Tibial nerve (tissue), 4 donors: Measurements from ENCODE around the gene GCFC2. TPM values are rescaled to one million over a fixed set of nuclear protein-coding genes. Genes with fewer than 3 reads are reported as not detected.

Experiments used
- DNase-seq, 2 donors: peaks; one replicate each; pipeline ENCODE4 v3.0.0-alpha.2; 2019; ENCODE audit warnings: low spot score in 2 of 2
- H3K27ac ChIP-seq, 4 donors: fragments of 200-600 bp; sonication (generic) in 3 of 4; one replicate each; pipeline ENCODE4 v1.5.1; 2017 to 2019; ENCODE audit warnings: mild to moderate bottlenecking in 1 of 4
- H3K27me3 ChIP-seq, 2 donors: fragments of 200-600 bp; sonication (generic) in 1 of 2; one replicate each; pipeline versions ENCODE4 v1.5.1 to v1.6.0; 2017 to 2019
- H3K36me3 ChIP-seq, 3 donors: fragments of 200-600 bp; sonication (generic); one replicate each; pipeline ENCODE4 v1.5.1; 2018 to 2019
- H3K4me1 ChIP-seq, 4 donors: fragments of 200-600 bp; sonication (generic) in 3 of 4; one replicate each; pipeline ENCODE4 v1.5.1; 2017 to 2019
- H3K4me3 ChIP-seq, 4 donors: fragments of 200-600 bp; sonication (generic) in 3 of 4; one replicate each; pipeline ENCODE4 v1.5.1; 2017 to 2019; ENCODE audit warnings: mild to moderate bottlenecking in 1 of 4, moderate library complexity in 1 of 4
- H3K9me3 ChIP-seq, 4 donors: fragments of 200-600 bp; sonication (generic) in 3 of 4; one replicate each; pipeline ENCODE4 v1.5.1; 2017 to 2019
- EP300 ChIP-seq, 2 donors: sonication (generic); formaldehyde crosslinking; IDR thresholded peaks; one replicate each; pipeline ENCODE4 v1.6.1; 2017; ENCODE audit warnings: antibody characterized with exemption in 2 of 2, mild to moderate bottlenecking in 1 of 2
- POLR2A ChIP-seq, 2 donors: fragments of 450-650 bp; IDR thresholded peaks; one replicate each; pipeline ENCODE4 v1.6.1; 2017; ENCODE audit warnings: antibody characterized with exemption in 2 of 2, mild to moderate bottlenecking in 2 of 2, moderate library complexity in 2 of 2
- WGBS, 2 donors: methylation state at CpG; one replicate each; pipeline ENCODE4 v1.1.5; 2018; 5-methylcytosine and 5-hydroxymethylcytosine counted together
- total RNA-seq, 4 donors: library from RNA; depleted of rRNA; stranded (reverse); fragments of >200 nt; gene quantifications; one replicate each; pipeline ENCODE4 v1.1.0, GENCODE V29; 2016
- TF ChIP-seq, protein P1 (sequence below), 5 experiments: fragments of 200-600 bp in 3 of 5; fragments of 450-650 bp in 2 of 5; sonication (generic) in 3 of 5; IDR thresholded peaks; one replicate each; pipeline ENCODE4 v1.5.1; 2016 to 2019; ENCODE audit warnings: antibody characterized with exemption in 5 of 5, mild to moderate bottlenecking in 3 of 5, moderate library complexity in 2 of 5

The GCFC2 gene
- total RNA-seq, 4 donors from 2014 or later: 30.6 to 75.6 (median 45.3) TPM

DNA sequence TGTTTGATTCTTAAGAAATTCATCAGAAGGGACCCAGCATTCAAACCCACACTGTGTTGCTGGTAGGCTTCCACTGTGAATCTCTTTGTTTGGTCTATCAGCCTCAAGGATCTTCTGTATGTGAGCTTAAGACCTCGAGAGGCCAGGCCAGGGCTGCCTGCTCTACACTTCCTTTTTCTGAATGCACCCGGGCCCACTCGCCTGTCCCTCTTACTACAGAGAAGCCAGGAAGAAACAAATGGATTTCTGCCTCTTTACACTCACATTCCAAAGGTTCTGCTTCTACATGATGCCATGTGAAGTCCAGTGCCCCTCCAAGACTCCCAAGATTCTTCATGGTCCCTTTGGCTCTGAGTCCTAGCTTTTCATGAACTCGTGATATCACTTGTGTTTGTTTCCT, 89.5 kb downstream of the GCFC2 start:
- Histone ChIP-seq H3K4me1 (no peaks in the 10 kb centered on the region), H3K9me3 (no peaks in the 10 kb centered on the region), H3K27ac (no peak overlapping the region), H3K36me3 (no peaks in the 10 kb centered on the region), H3K27me3 (no peaks in the 10 kb centered on the region), H3K4me3 (no peak overlapping the region)
- 77 to 85% methylated on average over 4 of the region's 4 CpGs for WGBS, 2 donors
- no peak for TF ChIP-seq EP300 (IDR thresholded peaks at IDR 0.05)
- TF ChIP-seq, protein P1, sequence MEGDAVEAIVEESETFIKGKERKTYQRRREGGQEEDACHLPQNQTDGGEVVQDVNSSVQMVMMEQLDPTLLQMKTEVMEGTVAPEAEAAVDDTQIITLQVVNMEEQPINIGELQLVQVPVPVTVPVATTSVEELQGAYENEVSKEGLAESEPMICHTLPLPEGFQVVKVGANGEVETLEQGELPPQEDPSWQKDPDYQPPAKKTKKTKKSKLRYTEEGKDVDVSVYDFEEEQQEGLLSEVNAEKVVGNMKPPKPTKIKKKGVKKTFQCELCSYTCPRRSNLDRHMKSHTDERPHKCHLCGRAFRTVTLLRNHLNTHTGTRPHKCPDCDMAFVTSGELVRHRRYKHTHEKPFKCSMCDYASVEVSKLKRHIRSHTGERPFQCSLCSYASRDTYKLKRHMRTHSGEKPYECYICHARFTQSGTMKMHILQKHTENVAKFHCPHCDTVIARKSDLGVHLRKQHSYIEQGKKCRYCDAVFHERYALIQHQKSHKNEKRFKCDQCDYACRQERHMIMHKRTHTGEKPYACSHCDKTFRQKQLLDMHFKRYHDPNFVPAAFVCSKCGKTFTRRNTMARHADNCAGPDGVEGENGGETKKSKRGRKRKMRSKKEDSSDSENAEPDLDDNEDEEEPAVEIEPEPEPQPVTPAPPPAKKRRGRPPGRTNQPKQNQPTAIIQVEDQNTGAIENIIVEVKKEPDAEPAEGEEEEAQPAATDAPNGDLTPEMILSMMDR (IDR thresholded peaks at IDR 0.05): no peak
- TF ChIP-seq POLR2A (IDR thresholded peaks at IDR 0.05): no peak
- DNase-seq: no peak

DNA sequence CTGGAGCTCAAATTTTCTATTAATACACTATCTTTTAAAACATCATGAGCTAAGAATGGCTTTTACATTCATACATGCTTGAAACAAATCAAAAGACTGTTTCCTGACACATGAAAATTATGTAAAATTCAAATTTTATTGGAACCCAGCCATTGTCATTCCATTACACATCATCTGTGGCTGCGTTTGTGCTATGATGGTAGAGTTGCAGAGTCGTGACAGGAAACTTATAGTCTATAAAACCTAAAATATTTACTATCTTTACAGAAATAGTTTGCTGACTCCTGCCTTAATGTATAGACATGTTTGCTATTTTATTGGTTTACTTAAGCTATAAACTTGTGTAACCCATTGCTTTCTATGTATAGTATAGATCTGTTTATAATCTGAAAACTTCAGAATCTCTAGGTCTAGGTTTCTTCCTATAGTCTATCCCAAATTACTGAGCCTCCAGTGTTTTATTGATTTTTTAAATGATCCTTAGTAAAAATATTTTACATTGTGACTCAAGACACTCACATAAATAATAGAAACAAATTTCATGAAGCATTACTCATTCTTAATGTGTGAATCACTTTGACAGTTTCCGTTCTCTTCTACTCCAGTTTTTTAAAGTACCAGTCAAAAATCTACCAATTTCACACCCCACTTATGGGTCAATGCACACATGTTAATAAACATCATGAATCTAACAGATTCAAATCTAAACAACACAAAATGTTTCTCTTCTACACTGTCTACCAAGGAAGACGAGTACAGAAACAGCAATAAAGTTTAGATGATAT, 90.6 kb downstream of the GCFC2 start:
- Histone ChIP-seq H3K36me3 (no peaks in the 10 kb centered on the region), H3K4me3 (no peak overlapping the region), H3K9me3 (no peaks in the 10 kb centered on the region), H3K4me1 (no peaks in the 10 kb centered on the region), H3K27me3 (no peaks in the 10 kb centered on the region), H3K27ac (no peak overlapping the region)
- WGBS, 2 donors: 76 to 83% methylated on average over 4 of the region's 4 CpGs
- no peak for DNase-seq
- no peak for TF ChIP-seq POLR2A (IDR thresholded peaks at IDR 0.05)
- TF ChIP-seq EP300 (IDR thresholded peaks at IDR 0.05): no peak
- TF ChIP-seq, protein P1 (IDR thresholded peaks at IDR 0.05): no peak

DNA sequence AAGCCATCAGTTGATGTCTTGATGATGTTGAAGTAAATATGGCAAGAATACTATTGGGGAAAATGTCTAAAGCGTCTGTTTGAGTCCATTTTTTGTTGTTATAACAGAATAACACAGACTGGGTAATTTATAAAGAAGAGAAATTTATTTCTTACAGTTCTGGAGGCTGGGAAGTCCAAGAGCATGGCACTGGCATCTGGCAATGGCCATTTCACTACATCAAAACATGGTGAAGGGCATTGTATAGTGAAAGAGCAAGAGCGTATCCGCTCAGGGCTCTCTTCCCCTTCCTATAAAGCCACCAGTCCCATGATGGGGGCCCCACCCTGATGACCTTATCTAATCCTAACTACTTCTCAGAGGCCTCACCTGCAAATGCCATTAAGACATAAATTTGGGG, 93.8 kb downstream of the GCFC2 start:
- H3K4me3 ChIP-seq: no peak overlapping the region
- 88 to 93% methylated on average over 3 of the region's 3 CpGs for WGBS, 2 donors
- DNase-seq: no peak
- no peak overlapping the region for H3K27ac ChIP-seq
- H3K4me1 ChIP-seq: no peaks in the 10 kb centered on the region
- H3K36me3 ChIP-seq: no peaks in the 10 kb centered on the region
- H3K27me3 ChIP-seq: no peaks in the 10 kb centered on the region
- H3K9me3 ChIP-seq: no peaks in the 10 kb centered on the region
- TF ChIP-seq EP300 (IDR thresholded peaks at IDR 0.05) (no peak), POLR2A (IDR thresholded peaks at IDR 0.05) (no peak)
- TF ChIP-seq, protein P1 (IDR thresholded peaks at IDR 0.05): no peak

DNA sequence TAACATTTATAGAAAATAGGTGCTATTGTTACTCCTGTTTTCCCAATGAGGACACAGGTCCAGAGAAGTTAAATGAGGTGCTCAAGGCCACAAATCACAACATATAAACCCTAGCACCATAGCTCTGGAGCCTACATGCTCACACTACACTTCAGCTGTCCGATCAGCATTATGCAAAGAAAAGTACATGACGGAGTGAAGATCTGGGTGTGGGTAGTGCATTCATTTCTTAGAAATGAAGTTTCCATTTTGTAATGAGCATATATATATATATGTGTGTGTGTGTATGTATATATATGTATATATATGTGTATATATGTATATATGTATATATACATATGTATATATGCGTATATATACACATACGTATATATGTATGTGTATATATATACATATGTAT, 94.3 kb downstream of the GCFC2 start:
- no peaks in the 10 kb centered on the region for H3K36me3 ChIP-seq
- no peaks in the 10 kb centered on the region for H3K4me1 ChIP-seq
- 93 to 95% methylated on average over 4 of the region's 4 CpGs for WGBS, 2 donors
- no peak overlapping the region for H3K4me3 ChIP-seq
- no peak for DNase-seq
- H3K9me3 ChIP-seq: no peaks in the 10 kb centered on the region
- no peaks in the 10 kb centered on the region for H3K27me3 ChIP-seq
- no peak overlapping the region for H3K27ac ChIP-seq
- TF ChIP-seq EP300 (IDR thresholded peaks at IDR 0.05) (no peak), POLR2A (IDR thresholded peaks at IDR 0.05) (no peak)
- TF ChIP-seq, protein P1 (IDR thresholded peaks at IDR 0.05): no peak

DNA sequence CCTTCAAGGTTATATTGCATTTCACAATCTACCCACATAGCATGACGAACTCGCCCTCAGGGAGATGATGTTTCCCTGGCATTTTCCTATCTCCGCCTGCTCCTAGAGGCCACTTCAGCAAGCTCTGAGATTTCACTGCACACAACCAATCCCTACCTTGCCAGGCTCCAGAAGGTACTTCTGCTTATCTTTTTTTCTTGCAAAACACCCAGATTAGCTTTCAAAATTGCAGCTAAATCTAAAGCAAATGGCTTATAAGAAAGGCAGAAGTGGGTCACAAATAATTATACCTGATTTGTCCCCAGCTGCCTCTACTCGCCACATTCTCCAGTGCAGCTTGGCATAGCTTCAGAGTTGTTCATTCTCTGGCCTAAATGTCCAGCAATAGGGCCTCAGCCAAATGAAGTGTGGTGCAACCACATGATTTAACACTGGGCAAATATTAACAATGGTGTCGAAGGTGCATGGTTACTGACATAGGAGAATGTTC, 96.5 kb downstream of the GCFC2 start:
- Histone ChIP-seq H3K27ac (no peak overlapping the region), H3K36me3 (no peaks in the 10 kb centered on the region), H3K27me3 (no peaks in the 10 kb centered on the region), H3K4me3 (no peak overlapping the region), H3K4me1 (no peaks in the 10 kb centered on the region), H3K9me3 (no peaks in the 10 kb centered on the region)
- no peak for DNase-seq
- WGBS, 2 donors: 91 to 94% methylated on average over 5 of the region's 5 CpGs
- TF ChIP-seq, protein P1 (IDR thresholded peaks at IDR 0.05): no peak
- TF ChIP-seq EP300 (IDR thresholded peaks at IDR 0.05) (no peak), POLR2A (IDR thresholded peaks at IDR 0.05) (no peak)
